BJ (cell line): ENCODE data around the gene OLFM2. TPM values are rescaled to one million over a fixed set of nuclear protein-coding genes. Genes with fewer than 3 reads are reported as not detected.
A peak's percentile ranks its signal among the peaks of the same experiment; 100 is the strongest.

Source experiments
- CTCF ChIA-PET: fragments of 350-600 bp; formaldehyde crosslinking; extraction: SDS; loops from one replicate; lab custom pipeline; 2021; ENCODE audit warnings: antibody characterized with exemption, inconsistent platforms; lab: Yijun Ruan, JAX
- POLR2A ChIA-PET: fragments of 300-600 bp; sonication (Branson Sonifier 250); formaldehyde crosslinking; extraction: SDS; loops from one replicate; lab custom pipeline; 2021; ENCODE audit warnings: antibody characterized with exemption; lab: Charles Lee
- DNase-seq: peaks from one replicate; pipeline ENCODE4 v3.0.0-alpha.2; 2011; ENCODE audit warnings: low read depth
- H3K27me3 ChIP-seq: 2 replicates; pipeline ENCODE4 v1.6.0; 2011; ENCODE audit warnings: low read length; ENCODE audit not compliant: control insufficient read depth, insufficient read depth
- H3K36me3 ChIP-seq: 2 replicates; pipeline ENCODE4 v1.5.1; 2011; ENCODE audit warnings: low read length; ENCODE audit not compliant: control insufficient read depth, insufficient read depth
- H3K4me3 ChIP-seq: 2 replicates; pipeline ENCODE4 v1.5.1; 2011; ENCODE audit warnings: low read depth, mild to moderate bottlenecking, control low read depth, low read length
- polyA plus RNA-seq: library from polyadenylated mRNA; depleted of rRNA; stranded (reverse); fragments of >200 nt; gene quantifications from 2 replicates; pipeline ENCODE4 v1.2.3, GENCODE V29; 2011
- TF ChIP-seq, protein P1 (sequence below): IDR thresholded peaks from 2 replicates; pipeline ENCODE4 v1.5.1; 2011; ENCODE audit warnings: low read depth, mild to moderate bottlenecking, control low read depth, inconsistent platforms, low read length, moderate library complexity; ENCODE audit not compliant: insufficient read depth

The OLFM2 gene
- polyA plus RNA-seq, 1 experiment, result 88.3 TPM

GRCh38 chr19:9878511-9879196 lies 57.7 kb downstream of the OLFM2 start:
- TF ChIP-seq, protein P1, sequence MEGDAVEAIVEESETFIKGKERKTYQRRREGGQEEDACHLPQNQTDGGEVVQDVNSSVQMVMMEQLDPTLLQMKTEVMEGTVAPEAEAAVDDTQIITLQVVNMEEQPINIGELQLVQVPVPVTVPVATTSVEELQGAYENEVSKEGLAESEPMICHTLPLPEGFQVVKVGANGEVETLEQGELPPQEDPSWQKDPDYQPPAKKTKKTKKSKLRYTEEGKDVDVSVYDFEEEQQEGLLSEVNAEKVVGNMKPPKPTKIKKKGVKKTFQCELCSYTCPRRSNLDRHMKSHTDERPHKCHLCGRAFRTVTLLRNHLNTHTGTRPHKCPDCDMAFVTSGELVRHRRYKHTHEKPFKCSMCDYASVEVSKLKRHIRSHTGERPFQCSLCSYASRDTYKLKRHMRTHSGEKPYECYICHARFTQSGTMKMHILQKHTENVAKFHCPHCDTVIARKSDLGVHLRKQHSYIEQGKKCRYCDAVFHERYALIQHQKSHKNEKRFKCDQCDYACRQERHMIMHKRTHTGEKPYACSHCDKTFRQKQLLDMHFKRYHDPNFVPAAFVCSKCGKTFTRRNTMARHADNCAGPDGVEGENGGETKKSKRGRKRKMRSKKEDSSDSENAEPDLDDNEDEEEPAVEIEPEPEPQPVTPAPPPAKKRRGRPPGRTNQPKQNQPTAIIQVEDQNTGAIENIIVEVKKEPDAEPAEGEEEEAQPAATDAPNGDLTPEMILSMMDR, result no peak
- H3K27me3 ChIP-seq, result no peaks in the 10 kb centered on the region
- no peaks in the 10 kb centered on the region for H3K36me3 ChIP-seq
- DNase-seq, result no peak
- no peak overlapping the region for H3K4me3 ChIP-seq
- ChIA-PET POLR2A (no interaction called here), CTCF (interaction anchor here (1.2 kb wide), 1 partner anchor 220 kb away, joined by 3 read pairs; no protein-coding TSS in a partner anchor)

DNA sequence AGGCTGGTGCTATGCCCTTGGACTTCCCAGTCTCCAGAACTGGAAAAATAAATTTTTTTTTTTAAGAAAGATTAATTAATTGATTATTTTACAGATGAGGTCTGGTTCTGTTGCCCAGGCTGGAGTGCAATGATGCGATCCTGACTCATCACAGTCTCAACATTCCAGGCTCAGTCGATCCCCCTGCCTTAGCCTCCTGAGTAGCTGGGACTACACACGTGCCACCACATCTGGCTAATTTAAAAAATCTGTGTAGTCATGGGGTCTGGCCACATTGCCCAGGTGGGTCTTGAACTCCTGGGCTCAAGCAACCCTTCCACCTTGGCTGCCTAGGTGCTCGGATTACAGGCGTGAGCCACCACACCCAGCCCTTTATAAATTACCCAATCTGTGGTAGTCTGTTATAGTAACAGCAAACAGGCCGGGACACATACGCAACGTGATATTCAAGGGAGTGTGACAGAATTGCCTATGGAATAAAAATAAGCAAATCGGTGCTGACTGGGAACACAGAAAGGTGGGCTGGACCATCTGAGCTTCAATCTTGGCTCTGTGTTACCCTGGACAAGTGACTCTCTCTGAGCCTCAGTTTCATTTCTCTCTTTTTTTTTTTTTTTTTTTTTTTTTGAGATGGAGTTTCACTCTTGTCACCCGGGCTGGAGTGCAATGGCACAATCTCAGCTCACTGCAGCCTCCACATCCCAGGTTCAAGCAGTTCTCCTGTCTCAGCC lies 58.4 kb downstream of the OLFM2 start:
- CTCF ChIA-PET, result interaction anchor here (1.2 kb wide), 1 partner anchor 221 kb away, joined by 3 read pairs; no protein-coding TSS in a partner anchor
- DNase-seq, result peak; percentile 7
- TF ChIP-seq, protein P1, result no peak
- no peaks in the 10 kb centered on the region for H3K27me3 ChIP-seq
- POLR2A ChIA-PET, result no interaction called here
- H3K36me3 ChIP-seq, result no peaks in the 10 kb centered on the region
- H3K4me3 ChIP-seq, result no peak overlapping the region

GRCh38 chr19:9875796-9876195 lies 60.5 kb downstream of the OLFM2 start:
- Histone ChIP-seq H3K4me3 (no peak overlapping the region), H3K27me3 (no peaks in the 10 kb centered on the region), H3K36me3 (no peaks in the 10 kb centered on the region)
- TF ChIP-seq, protein P1, result no peak
- CTCF ChIA-PET, result interaction anchor here (1.3 to 1.9 kb wide), 2 partner anchors 9 to 18 kb away, joined by 3 to 7 read pairs; no protein-coding TSS in a partner anchor
- no peak for DNase-seq
- POLR2A ChIA-PET, result no interaction called here

DNA sequence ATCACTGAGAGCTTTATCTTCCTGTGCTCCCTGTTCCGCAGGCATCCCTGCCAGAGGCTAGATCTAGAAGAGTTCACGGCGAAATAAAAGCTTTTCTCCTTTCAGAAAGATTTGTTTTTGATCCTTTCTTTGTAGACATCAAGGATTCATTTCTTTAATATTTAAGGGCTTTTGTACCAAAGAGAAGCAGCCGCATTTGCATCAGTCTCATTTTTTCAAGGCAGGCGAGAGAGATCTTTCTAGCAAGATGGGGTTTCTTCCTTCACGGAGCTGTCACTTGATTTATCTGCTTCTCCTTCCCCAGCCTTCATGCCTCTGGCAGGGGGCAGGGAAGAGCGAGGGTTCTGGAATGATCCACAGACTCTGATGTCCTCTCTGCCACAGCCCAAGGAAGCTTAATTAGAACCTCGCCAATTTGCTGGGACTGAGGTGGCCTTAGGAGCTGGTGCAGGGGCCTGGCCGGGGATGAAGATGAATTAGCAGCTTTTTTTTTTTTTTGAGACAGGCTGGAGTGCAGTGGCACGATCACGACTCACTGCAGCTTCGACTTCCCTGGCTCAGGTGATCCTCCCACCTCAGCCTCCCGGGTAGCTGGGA lies 61.2 kb downstream of the OLFM2 start:
- no peak for DNase-seq
- no peaks in the 10 kb centered on the region for H3K36me3 ChIP-seq
- H3K4me3 ChIP-seq, result no peak overlapping the region
- CTCF ChIA-PET, result interaction anchor here (0.7 to 1.9 kb wide), 3 partner anchors 10 to 111 kb away, joined by 3 to 7 read pairs (median 3); no protein-coding TSS in a partner anchor
- H3K27me3 ChIP-seq, result no peaks in the 10 kb centered on the region
- TF ChIP-seq, protein P1, result no peak
- POLR2A ChIA-PET, result no interaction called here
